HG02981 (cell line): ENCODE results near the gene CRIP1.

Experiments used
- ATAC-seq: cut with Tn5 transposase; IDR thresholded peaks from one replicate; pipeline ENCODE4 v1.9.1; 2021; ENCODE audit warnings: mild to moderate bottlenecking, moderate library complexity; ENCODE audit not compliant: unreplicated experiment

CRIP1 gene

DNA sequence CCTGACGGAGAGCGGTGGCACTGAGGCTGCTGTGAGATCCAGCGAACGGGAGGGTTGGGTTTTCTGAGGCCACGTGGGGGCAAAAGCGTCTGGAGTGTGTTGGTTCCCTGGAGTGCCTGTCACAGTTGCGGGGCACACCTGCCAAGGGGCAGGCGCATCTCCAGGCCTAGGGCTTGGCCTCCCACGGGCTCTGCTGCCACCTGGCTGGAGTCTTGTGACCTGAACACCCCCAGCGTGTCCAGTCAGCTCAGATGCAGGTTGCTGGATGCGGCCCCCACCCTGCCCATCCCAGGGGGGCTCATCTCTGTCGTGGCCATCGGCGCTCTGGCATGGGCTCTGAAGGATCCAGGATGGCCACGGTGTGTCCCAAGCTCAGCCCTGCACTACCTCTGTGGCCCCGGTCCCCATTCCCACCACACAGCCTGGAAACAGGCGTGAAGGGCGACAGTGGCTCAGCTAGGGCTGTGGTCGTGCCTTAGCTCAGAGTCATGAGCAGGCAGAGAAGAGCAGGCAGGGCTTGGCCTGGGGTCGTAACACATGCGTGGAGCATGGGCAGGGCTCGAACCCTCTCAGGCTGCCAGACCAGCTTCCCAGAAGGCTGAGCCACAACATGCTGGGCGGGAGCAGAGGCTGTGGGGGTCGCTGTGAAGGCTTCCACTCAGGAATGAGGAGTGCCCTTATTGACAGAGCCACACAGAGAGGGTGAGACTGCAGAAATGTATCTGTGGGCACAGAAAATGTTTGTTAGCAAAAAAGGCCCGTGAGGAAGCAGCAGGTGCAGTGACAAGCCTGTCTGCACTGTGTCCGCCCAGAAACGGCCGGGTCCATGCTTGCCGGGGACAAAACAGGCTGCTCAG lies 35.6 kb upstream of the CRIP1 start:
- no peak for ATAC-seq

DNA sequence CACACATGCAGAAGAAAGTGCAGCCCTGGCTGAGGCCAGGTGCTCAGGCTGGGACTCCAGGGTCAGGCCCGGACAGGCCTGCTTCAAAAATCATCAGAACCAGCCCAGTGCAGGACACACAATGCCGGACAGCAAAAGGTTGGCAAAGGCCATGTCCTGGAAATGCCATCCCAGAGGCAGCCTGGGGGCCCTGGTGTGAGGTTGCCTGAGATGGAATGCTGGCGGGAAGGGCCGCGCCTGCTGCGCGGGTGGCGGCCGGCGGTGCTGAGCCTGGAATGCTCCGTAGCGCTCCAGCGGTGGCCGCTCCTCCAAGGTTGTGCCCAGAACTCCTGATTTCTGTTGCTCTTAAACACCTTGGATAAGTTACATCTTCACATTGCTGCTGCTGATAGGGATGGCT lies 33.7 kb upstream of the CRIP1 start:
- ATAC-seq = no peak

DNA sequence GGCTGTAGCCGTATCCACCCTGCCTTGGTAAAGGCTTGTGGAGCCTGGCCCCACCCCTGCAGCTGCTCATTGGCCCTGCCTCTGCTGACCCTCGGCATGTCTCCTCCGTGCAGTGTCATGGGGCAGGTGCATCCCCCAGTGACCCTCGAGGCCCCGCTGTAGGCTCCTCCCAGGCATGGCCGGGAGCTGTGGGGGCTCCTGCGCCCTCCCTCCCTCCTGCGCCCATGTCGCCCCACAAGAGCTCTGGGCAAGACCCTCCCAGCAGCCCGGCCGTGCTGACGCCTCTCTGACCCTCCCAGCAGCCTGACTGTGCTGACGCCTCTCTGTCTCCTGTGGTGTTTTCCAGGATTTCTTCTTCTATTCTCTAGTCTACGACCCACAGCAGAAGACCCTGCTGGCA lies 32.8 kb upstream of the CRIP1 start:
- ATAC-seq = no peak

DNA sequence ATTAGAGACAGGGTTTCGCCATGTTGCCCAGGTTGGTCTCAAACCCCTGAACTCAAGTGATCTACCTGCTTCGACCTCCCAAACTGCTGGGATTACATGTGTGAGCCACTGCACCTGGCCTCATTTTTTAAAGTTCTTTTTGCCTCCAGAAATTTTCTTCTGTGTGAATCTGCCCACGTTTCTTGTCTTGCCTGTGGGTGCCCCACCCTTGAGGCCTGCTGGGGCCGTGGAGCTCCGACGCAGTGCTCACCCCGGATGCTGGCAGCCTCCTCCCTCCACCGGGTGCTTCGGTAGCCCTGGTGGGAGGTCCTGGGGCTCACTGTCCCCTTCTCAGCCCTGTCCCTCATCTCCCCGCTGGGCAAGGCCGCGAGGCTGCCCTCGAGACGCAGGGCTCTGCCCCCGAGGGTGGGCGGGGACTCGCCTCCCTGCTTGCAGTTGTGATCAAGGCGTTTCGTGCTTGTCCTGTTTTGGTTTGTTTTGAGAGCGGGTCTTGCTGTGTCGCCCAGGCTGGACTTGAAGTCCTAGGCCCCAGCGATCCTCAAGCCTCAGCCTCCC lies 31.5 kb upstream of the CRIP1 start:
- ATAC-seq = no peak

DNA sequence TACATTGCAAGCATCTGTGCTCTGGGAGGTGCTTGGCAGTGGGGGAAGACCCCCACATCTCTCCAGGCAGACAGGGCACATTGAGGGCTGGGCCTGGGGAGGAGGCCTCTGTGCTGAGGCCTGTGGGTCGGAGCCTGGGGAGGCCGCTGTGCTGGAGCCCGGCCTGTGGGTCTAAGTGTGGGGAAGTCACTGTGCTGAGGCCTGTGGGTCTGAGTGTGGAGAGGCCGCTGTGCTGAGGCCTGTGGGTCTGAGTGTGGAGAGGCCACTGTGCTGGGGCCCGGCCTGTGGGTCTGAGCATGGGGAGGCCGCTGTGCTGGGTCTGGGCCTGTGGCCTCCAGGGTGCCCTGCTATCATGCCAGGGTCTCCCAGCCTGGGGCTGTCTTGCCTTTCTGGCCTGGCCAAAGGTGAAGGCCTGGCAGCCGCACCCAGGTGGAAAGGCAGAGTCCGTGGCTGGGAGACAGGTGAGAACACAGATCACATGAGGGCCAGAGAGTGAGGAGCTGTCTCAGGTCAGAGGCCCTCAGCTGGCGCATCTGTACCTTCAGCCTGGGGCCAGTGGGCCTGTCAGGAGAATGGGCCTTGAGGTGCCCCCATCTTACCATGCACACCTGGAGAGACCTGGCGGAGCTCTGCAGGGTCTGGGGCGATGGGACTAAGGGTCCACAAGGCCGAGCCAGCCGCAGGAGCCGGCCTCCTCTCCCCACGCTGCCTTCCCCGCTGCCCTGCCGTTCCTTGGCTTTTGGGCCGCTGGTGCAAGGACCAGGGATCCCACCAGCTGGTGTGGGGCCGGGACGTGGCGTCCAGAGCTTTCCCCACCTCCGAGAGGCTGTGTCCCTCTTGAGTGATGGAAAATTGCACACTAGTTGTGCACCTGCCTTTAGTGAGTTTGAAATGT lies 30.7 kb upstream of the CRIP1 start:
- no peak for ATAC-seq

DNA sequence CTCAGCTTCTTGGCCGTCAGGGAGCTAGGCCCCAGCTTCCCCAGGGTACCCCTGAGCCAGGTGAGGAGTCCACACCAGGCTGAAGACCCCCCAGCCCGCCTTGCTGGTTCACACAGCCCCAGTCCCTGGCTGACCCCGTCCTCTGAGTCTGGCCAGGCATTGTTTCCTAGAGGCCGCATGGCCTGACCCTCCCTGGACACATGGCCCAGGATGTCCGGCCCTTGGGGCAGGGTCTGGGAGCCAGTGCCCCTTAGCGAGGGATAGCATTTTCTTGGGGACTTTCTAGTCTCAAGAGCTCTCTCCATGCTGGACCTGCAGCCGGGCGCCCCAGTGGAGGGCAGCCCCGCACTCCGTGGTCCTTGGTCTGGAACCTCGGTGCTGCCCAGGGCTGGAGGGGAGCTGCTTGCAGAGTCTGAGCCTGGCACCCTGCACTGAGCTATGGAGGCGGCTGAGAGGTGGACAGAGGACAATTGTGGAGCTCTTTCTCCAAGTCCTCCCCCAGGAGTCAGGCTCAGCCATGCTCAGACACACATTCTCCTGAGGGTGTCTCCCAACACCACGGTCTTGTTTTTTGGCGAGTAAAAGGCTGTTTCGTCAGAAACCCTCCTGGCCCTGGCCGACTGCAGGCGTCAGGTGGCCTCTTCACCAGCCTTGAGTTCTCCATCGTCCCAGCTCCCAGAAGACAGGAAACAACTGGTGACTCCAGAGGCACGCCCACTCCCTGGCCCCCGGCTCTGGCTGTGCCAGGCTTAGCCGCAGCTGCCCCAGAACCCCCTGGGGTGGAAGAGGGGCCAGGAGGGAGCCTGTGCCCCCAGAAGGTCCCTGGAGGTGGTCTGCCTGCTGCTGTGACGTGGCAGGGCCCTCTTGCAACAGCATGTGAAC lies 29.7 kb upstream of the CRIP1 start:
- ATAC-seq = no peak

DNA sequence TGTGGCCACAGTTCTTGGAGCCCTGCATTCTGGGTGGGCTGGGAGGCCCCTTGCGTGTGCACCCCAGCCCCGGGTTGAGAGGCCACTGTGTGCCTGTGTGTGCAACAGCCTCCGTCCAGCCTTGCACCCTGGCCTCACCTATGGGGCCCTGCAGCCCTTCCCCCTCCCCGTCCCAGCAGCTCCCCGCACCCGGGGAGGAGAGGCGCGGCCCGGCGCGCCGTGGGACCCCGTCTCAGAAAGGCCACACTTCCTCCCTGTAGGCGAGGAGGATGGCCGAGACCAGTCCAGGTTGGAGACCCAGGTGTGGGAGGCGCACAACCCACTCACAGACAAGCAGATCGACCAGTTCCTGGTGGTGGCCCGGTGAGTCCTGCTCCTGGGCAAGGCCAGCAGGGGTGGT lies 28.7 kb upstream of the CRIP1 start:
- ATAC-seq = no peak

DNA sequence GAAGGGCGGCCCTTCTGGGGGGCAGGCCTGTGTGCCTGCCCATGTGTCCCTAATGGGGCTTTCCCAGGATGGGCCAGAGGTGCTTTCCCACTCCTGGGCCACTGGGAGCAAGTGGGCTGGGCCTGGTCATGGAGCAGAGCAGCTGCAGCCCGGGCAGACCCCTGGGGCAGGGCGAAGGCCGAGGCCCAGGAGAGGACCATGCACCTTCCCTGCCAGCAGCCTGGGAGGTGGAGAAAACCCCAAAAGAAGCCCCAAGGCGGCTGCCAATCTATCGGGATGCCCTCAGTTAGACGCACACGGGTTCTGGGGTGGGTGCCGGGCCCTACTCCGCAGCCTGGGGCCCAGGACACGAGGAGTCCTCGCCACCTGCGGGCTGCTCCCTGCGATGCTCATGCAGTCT lies 28.1 kb upstream of the CRIP1 start:
- no peak for ATAC-seq

DNA sequence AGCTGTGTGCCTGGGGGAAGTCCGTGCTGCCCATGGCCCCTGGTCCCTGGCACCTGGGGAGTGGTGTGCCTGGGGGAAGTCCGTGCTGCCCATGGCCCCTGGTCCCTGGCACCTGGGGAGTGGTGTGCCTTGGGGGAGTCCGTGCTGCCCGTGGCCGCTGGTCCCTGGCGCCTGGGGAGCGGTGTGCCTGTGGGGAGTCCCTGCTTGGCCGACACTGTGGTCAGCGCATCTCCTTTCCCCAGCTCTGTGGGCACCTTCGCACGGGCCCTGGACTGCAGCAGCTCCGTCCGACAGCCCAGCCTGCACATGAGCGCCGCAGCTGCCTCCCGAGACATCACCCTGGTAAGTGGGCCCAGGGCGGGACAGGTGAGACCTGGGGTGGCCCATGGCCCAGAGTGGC lies 26.6 kb upstream of the CRIP1 start:
- no peak for ATAC-seq

DNA sequence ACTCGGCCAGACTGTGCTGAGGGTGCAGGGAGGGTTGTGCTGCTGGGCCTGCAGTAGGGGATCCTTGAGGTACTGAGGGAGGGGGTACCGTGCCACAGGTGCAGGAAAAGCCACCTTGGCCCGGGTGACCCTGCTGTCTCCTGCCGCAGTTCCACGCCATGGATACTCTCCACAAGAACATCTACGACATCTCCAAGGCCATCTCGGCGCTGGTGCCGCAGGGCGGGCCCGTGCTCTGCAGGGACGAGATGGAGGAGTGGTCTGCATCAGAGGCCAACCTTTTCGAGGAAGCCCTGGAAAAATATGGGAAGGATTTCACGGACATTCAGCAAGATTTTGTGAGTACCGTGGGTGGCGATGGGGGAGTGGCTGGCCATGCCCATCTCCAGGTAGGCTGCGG lies 26.1 kb upstream of the CRIP1 start:
- no peak for ATAC-seq

DNA sequence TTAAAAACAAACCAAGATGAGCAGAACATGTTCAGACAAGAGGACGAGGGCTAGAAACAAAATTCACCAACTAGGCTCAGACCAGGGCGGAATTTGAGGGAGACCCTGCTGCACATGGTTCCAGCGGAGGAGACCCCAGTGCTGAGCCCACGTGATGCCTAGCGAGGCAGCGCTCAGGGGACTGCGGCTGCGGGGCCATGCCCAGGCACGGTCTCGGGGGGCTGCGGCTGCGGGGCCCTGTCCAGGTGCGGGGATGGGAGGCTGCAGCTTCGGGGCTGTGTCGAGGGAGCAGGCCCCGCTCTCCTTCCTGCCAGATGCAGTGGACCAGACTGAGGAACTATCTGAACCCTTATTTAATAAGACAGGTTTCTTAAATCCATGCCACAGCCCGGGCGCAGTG lies 24.8 kb upstream of the CRIP1 start:
- no peak for ATAC-seq

DNA sequence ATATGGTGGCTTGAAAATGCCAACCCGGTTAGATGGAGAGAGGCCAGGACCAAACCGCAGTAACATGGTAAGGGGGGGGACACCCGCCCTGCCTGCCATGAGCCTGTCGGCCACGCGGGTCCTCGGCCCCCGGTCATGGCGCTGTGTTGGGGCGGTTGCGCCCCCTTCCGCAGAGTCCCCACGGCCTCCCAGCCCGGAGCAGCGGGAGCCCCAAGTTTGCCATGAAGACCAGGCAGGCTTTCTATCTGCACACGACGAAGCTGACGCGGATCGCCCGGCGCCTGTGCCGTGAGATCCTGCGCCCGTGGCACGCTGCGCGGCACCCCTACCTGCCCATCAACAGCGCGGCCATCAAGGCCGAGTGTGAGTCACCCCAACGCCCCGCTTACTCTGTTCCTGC lies 22.2 kb upstream of the CRIP1 start:
- no peak for ATAC-seq

DNA sequence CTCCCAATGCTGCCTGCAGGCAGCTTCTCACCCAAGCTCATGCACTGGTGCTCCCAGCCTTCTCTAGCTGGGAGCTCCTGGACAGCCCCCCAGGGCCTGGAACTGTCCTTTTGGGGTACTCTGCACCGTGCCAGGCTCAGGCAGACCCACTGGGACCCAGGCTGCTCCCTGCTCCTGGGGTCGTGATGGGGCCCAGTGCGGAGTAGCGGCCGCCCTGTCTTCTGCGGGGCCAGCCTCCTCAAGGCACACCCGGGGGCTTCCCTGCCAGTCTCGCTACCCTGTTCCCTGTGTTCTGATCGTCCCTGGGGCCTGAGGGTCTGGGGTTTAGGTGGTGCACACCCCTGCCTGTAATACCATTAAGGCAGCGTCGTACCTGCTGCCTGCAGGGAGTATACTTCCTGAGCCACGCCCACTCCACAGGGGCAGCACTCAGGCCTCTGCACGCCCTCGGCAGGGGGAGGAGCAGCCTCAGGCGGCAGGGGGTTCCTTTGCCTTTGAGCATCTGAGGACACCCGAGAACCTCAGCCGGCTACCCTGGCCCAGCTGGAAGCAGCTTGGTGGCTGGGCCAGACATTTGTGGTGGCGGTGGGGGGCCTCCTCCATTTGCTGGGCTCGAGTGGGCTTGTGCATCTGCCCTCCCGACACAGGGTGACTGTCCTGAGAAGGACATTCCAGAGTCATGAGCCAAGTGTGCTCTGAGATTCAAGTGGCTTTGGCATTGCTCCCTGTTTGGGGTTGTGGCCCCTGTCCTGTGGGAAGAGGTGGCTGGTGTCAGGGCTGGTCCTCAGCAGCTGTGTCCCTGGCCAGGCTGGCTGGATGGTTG lies 21.3 kb upstream of the CRIP1 start:
- no peak for ATAC-seq

DNA sequence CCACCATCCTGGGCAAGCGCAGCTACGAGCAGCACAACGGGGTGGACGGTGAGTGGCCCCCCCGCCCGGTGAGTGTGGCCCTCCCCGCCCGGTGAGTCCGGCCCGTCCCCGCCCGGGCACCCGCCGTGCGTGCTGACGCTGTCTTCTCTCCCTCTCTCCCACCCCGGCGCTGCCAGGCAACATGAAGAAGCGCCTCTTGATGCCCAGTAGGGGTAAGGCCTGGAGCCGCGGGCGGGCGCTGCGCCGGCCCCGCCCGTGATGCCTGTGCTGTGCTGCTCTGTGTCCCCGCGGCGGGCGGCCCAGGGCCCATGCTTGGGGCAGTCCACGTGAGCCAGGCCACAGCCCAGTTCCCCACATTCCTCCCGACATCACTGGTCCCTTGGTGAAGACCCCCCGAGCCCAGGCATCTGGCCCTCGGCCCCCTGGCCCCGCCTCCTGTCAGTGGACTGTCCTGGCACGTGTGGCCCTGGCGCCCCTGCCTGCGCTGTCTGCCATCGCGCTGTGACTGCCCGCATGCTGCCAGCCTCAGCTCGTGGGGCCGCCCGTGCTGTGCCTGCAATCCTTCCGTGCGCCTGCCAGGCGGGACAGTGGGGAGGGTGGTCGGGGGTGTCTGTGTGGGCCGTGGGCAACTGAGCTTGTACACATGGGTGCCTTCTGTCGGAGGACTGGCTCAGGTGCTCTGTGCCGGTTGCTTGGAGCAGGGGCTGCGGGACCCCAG lies 20.0 kb upstream of the CRIP1 start:
- ATAC-seq = no peak

DNA sequence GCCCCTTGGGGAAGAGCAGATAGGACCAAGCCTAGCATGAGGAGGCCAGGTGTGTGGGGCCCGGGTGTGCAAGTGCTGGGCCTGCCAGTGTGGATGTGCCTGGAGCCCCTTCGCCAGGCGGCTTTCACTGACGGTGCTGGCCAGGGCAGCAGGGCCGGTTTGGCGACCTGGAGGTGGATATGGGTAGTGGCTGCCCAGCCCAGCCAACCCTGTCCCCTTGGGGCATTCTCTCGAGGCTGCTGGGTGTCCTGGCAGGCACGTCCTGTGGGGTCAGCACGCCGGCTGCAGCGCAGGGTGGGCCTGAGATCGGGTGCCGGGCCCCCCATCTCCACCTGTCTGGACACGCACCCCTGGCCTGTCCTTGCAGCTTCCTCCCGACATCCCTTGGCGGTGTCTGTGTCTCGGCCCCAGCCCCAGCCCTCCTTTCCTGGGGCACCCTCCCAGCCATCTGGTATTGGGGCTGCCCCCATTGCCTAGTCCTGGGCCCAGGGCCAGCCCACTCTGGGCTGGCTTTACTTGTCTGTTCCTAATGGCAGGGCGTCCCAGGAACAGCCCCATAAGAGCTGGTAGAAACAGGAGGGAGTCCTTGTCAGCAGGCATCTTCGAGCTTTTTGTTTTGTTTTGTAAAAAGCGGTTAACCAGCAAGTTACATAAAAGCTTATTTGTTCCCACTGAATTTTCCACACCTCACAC lies 19.3 kb upstream of the CRIP1 start:
- ATAC-seq = no peak

DNA sequence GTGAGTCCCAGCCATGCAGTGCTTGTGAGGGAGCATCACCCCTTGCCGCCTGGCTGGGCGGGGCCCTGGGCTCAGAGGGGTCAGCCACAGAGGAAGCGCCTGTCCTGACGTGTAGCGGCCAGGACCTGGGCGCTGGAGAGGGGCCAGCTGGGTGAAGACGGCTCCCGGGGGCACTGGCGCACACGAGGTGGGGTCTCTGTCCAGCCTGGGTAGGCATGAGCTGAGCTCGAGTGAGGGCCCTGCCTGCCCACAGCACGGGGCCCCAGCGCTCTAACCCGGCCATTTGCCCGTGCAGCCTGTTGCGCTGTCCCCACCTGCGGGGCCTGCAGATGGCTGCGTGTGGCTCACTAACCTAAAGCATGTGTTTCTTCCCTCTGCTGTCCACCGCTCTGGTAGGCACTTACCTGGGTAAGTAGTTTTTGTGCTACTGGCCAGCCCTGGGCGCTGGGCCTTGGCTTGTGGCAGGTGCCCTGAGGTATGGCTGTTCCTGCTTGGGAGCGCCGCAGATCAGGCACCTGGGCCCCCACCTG lies 18.7 kb upstream of the CRIP1 start:
- no peak for ATAC-seq

DNA sequence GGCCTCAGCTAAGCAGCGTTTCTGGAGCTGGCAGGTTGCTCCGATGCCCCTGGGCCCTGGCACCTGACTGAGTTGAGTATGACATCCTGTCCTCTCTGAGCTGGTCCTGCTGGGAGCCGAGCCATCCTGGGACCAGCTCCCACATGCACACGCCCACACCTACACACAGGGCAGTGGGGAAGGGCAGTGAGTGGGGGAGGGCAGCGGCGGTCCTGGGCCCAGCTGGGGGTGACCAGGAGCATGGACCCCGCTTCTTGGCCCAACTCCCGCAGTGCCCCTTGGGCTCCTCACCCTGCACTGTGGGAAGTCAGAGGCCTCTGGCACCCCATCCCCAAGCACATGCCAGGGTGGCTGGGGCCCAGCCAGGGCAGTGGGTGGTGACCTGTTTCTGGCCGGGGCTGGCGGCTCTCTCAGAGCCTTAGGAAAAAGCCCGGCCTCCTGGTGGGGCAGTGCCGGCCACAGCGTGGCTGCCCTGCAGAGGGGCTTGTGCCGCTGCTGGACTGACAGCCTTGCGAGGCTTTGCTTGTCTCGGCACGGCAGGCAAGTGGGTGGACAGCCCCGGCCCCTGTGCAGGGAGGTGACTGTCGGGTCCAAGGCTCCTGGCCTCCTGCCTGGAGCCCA lies 18.0 kb upstream of the CRIP1 start:
- ATAC-seq = no peak
